Bronchial epithelial cell (primary cell): ENCODE data around the gene MALT1. TPM values are rescaled to one million over a fixed set of nuclear protein-coding genes. Genes with fewer than 3 reads are reported as not detected.
A peak's percentile ranks its signal among the peaks of the same experiment; 100 is the strongest.
"Not testable (repeated sequence)": the region's sequence is repeated elsewhere in the genome, so short reads cannot be mapped to it uniquely, and the experiment has no call there.

ENCODE experiments used
- DNase-seq: peaks from one replicate; pipeline ENCODE4 v3.0.0-alpha.2; 2010; ENCODE audit warnings: low read depth
- FAIRE-seq: peaks from 2 replicates; lab custom pipeline; 2011; peaks lifted over from hg19 to GRCh38; lab: Jason Lieb, UNC
- H3K27me3 ChIP-seq: 2 replicates; pipeline ENCODE4 v1.5.1; 2011; ENCODE audit warnings: low read length; ENCODE audit not compliant: control insufficient read depth, insufficient read depth
- H3K36me3 ChIP-seq: 2 replicates; pipeline ENCODE4 v1.5.1; 2011; ENCODE audit warnings: low read length; ENCODE audit not compliant: control insufficient read depth, insufficient read depth
- H3K4me3 ChIP-seq: 2 replicates; pipeline ENCODE4 v1.5.1; 2011; ENCODE audit warnings: mild to moderate bottlenecking, low read depth, low read length, control low read depth
- CTCF ChIP-seq: IDR thresholded peaks from 2 replicates; pipeline ENCODE4 v1.5.1; 2011; ENCODE audit warnings: mild to moderate bottlenecking, moderate library complexity, low read length, control low read depth, inconsistent platforms; ENCODE audit not compliant: insufficient read depth, severe bottlenecking
- total RNA-seq: library from RNA; depleted of rRNA; stranded (reverse); fragments of >200 nt; gene quantifications from 2 replicates; pipeline ENCODE4 v1.2.1, GENCODE V29; 2014

MALT1 gene
- total RNA-seq, 1 donor from 2014 or later: 62.4 TPM

- DNase-seq: no peak
- H3K27me3 ChIP-seq: no peaks in the 10 kb centered on the region
- no peak for FAIRE-seq
- H3K36me3 ChIP-seq: no peaks in the 10 kb centered on the region
- no peak for TF ChIP-seq CTCF
- H3K4me3 ChIP-seq: no peak overlapping the region
Measured at GRCh38 chr18:58649966-58650816, 21.1 kb upstream of the MALT1 start.

GRCh38 chr18:58650830-58651229, 20.4 kb upstream of the MALT1 start:
- H3K36me3 ChIP-seq, H3K27me3 ChIP-seq, DNase-seq, FAIRE-seq, H3K4me3 ChIP-seq: not testable (repeated sequence)

GRCh38 chr18:58653144-58653722, 18.0 kb upstream of the MALT1 start:
- FAIRE-seq, H3K27me3 ChIP-seq, H3K36me3 ChIP-seq, H3K4me3 ChIP-seq, DNase-seq: not testable (repeated sequence)

GRCh38 chr18:58653814-58654509, 17.3 kb upstream of the MALT1 start:
- FAIRE-seq: no peak
- TF ChIP-seq CTCF: no peak
- H3K36me3 ChIP-seq: no peaks in the 10 kb centered on the region
- peak; percentile 31 for DNase-seq
- no peak overlapping the region for H3K4me3 ChIP-seq
- H3K27me3 ChIP-seq: no peaks in the 10 kb centered on the region

- DNase-seq (no peak), FAIRE-seq (no peak)
- TF ChIP-seq CTCF: no peak
- Histone ChIP-seq H3K27me3 (no peaks in the 10 kb centered on the region), H3K4me3 (no peak overlapping the region), H3K36me3 (no peaks in the 10 kb centered on the region)
Measured at GRCh38 chr18:58654896-58655614, 16.2 kb upstream of the MALT1 start.

GRCh38 chr18:58657081-58657480, 14.2 kb upstream of the MALT1 start:
- no peak for FAIRE-seq
- Histone ChIP-seq H3K36me3 (no peaks in the 10 kb centered on the region), H3K4me3 (no peak overlapping the region), H3K27me3 (no peaks in the 10 kb centered on the region)
- DNase-seq: no peak
- TF ChIP-seq CTCF: no peak
